ENCODE results near the gene TFAP2B.

DNA sequence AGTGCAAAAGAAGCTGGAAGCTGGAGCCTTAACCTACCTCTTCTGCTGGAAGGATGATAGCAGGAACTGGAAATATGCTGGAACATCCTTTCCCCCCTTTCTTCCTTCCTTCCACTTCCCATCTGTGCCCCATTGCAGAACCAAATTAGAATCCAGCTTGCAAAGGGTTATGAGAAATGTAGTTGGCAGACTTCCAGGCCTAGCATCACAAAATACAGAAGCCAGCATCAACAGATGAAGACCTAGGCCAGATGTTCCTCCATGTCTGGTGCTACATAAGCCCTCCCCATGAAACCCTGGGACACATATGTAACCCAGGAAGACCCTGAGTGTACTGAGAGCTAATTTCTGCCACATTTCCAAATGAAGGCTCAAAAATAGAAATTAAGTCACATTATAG lies 40.0 kb upstream of the TFAP2B start:
- TF ChIP-seq GATA2 (IDR thresholded peaks at IDR 0.05; ENCODE audit: low read depth, low read length) (no peak), GATA3 (IDR thresholded peaks at IDR 0.05; ENCODE audit: low read depth, low read length) (no peak)
